ENCODE measurements around the gene FOXRED1.

Gene FOXRED1

GRCh38 chr11:126311401-126312291 is 42.7 kb downstream of the FOXRED1 start:
- no peak for DNase-seq (ENCODE audit: low spot score)

DNA sequence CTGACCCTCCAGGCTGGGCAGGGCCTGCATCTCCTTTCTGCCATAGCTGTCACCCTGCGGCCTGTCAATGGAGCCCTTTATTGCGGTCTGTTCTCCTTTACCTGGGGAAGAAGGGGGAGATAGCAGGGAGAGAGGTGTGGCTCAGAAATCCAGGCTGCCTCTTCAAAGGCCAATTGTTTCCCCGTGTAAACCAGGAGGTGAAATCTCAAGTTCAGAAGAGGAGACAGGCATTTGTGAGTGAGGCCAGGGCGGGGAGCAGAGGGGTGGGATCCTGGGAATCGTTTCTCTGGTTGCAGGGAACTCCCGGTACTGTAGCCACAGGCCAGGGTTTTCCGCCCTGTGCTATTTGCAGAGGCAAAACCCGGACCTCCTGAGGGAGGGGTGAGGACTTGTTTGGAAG is 44.0 kb downstream of the FOXRED1 start:
- no peak for DNase-seq (ENCODE audit: low spot score)

DNA sequence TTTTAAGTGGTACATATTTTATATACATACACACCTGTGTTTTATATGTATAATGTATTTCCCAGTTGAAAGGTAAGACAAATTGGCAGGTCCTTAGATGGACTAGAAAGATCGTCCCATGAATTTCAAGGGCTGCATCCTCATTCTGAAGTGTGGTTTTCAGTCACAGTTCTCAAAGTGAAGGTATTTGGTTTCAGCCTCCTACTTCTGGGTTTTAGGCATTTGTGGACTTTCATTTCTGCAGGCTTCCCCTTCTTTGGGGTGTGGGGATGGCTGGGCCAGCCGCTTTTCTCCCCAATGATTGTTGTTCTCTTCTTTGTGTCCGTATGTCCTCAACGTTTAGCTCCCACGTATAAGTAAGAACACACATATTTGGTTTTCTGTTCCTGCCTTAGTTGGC is 44.9 kb downstream of the FOXRED1 start:
- no peak for DNase-seq (ENCODE audit: low spot score)

GRCh38 chr11:126317432-126317755 is 48.4 kb downstream of the FOXRED1 start:
- no peak for DNase-seq (ENCODE audit: low spot score)

DNA sequence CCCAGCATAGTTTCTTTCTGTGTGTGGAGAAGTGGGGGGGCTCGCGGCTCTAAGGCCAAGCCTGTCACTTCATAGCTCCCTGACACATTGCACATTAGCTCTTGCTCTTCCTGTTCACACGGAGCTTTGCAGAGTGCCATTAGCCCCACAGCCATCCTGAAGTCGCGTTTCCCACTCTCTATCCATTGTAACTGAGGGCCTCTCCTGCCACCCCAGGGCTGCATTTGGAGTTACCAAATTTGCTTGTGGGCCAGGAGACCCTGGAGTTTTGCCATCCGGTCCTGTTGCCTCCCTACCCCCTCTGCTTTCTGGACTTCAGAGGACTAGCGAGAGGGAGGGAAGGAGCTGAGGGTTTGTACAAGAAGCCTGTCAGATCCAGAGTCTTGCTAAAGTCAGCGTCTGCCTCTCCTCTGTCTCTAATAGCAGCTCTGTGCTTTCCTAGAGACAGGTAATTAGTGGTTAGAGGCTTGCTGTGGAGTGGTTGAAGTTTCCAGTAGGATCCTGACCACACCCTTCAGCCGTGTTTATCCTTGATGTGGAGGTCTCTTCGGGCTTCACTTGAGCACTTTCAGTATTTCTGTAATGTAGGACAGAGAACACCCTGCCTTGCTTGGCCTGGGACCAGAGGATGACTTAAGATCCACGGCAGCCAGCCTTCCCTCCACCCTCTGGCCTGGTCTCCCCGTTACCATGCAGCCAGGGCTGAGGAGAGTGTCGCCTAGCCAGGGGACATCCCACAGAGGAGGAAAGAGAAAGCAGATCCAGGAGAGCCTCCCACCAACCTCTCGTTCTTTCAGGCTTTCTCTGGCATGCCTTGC is 49.0 kb downstream of the FOXRED1 start:
- DNase-seq (ENCODE audit: low spot score), result no peak

DNA sequence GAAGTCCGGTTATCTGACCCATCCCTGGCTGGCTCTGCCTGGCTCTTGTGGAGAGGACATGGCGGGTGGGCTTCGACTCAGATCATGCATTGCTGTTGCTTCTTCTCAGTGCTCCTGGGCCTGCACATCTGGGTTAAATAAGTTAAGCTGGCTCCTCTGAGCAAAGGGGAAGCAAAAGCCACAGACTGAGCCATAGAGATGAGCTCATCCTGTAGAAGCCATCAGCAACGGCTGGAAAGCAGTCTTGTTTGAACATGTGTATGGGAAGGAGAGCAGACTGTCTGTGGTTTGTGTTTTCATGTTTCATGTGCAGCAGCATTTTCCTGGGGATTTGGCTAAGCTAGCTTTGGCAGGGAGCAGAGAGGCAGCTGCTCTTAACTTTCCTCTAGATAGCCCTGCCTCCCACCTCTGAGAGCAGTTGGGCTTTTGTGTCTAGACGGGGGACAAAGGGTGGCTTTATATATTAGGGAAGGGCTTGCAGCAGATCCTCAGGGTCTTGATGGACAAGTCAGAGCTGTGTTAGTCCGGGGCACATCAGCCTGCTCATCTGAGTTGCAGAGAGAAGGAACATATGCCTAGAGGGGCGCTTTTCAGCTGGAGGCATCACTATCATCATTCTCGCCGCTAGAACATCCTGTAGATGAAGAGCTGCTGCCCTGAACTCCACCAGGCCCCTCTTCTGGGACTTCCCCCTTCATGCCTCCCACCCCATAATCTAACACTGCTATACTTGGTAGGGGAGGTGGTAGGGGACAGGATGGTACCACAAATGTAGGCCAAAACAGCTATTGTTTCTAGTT is 49.8 kb downstream of the FOXRED1 start:
- no peak for DNase-seq (ENCODE audit: low spot score)

DNA sequence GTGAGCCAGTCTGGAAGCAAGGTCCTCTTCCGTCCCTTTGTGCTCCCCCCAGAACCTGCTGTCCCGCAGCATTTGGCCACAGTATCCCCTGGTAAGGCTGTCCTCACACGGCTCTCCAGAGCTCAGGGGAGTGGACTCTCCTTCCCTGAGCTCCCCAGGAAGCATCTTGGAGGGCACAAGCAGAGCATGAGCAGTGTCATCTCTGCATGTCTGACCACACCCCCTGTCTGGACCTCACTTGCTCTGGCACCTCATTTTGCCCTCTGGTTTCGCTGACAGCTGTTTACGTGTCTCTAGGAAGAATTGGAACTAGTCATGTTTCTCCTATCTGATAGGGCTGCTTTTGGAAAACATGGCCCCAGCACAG is 50.4 kb downstream of the FOXRED1 start:
- no peak for DNase-seq (ENCODE audit: low spot score)

DNA sequence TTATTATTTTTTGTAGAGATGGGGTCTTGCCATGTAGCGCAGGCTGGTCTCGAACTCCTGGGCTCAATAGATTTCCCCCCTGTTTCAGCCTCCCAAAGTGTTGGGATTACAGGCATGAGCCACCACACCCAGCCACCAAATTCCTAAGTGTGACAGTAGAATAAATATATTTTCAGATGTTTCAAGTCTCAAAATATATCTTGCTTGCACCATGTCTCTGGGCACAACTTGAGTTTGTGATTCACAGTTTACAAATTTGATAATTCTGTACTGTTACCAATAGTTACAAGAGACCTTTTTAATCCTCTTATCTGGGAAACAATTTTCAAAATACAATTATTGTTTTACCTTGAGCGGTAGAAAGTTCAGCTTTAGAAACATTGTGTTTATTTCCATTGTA is 54.0 kb downstream of the FOXRED1 start:
- DNase-seq (ENCODE audit: low spot score), result no peak

DNA sequence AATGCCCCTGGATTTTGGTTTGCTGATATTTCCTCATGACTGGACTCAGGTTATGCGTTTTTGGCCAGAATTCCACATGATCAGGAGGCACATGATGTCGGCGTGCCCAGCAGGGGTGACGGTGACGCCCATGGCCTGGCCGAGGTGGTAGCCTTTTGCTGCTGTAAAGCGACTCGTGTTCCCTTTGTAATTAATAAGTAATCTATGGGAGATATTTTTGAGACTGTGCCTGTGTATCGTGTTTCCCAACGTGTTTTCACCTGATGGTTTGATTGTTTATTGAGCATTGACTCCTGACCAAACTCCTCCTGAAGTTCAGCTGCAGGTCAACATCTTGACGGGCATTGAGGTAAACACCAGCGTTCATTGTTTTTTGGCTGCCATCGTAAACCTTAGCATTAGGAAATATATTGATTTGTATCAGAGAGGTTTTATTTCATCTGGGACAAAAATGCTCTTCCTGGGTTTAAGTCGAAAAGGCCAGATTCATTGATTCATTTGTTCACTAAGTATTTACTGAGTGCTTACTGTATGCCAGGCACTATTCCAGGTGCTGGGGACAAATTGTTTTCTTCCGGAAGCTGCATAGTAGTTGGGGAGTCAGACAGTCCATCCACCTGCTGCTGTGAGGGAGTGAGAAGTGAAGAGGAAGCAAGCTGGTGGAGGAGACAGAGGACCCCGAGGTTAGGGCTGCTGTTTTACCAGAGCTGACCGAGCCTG is 58.5 kb downstream of the FOXRED1 start:
- DNase-seq (ENCODE audit: low spot score), result no peak

All from germinal center (tissue), 1 donor.